K562 (cell line): ENCODE results near the gene WLS. TPM values are rescaled to one million over a fixed set of nuclear protein-coding genes. Genes with fewer than 3 reads are reported as not detected.

ENCODE experiments used
- ATAC-seq: fragments of 200-7000 bp; cut with Tn5 transposase; 3 replicates; pipeline ENCODE4 v1.9.1; 2020; ENCODE audit warnings: moderate library complexity
- BruUV-seq: library from RNA; stranded (reverse); fragments of 400-500 nt; replicated peaks from 2 replicates; lab custom pipeline; 2021; lab: Mats Ljungman, UMichigan
- CTCF ChIA-PET: fragments of 300-600 bp; formaldehyde crosslinking; extraction: SDS; loops from one replicate; lab custom pipeline; 2021; ENCODE audit warnings: low intra/inter-chr PET ratio; lab: Yijun Ruan, JAX
- POLR2A ChIA-PET: fragments of 300-600, 350-650 bp; sonication (Branson Sonifier 250); formaldehyde crosslinking; extraction: SDS; loops from one replicate; lab custom pipeline; 2021; ENCODE audit warnings: antibody characterized with exemption, inconsistent platforms; lab: Yijun Ruan, JAX
- DNase-seq, 4 experiments: peaks; one replicate each; pipeline versions ENCODE4 v3.0.0 to v3.0.0-alpha.2; 2011 to 2018; ENCODE audit warnings: low spot score in 3 of 4, mixed read lengths in 3 of 4; ENCODE audit errors: extremely low read depth in 1 of 4
- FAIRE-seq: peaks from 2 replicates; lab custom pipeline; 2011; peaks lifted over from hg19 to GRCh38; lab: Jason Lieb, UNC
- H2AFZ ChIP-seq: 2 replicates; pipeline ENCODE4 v1.6.0; 2011; ENCODE audit warnings: low read depth, low read length, control low read depth, inconsistent platforms
- H3K27ac ChIP-seq: fragments of 200-600 bp; 3 replicates; pipeline ENCODE4 v1.8.0; 2011; ENCODE audit warnings: low read depth, mild to moderate bottlenecking, control low read depth, inconsistent platforms, low read length, moderate library complexity, mixed read lengths; ENCODE audit errors: extremely low read depth
- H3K27me3 ChIP-seq, 2 experiments: fragments of 300-600 bp in 1 of 2; 2 replicates in 1 of 2; 3 replicates in 1 of 2; pipeline versions ENCODE4 v1.6.0 to v1.8.0; 2011; ENCODE audit warnings: inconsistent platforms in 2 of 2, low read length in 2 of 2, mild to moderate bottlenecking in 1 of 2, mixed read lengths in 1 of 2, moderate library complexity in 1 of 2; ENCODE audit not compliant: control insufficient read depth in 2 of 2, insufficient read depth in 2 of 2
- H3K36me3 ChIP-seq: fragments of 300-600 bp; 3 replicates; pipeline ENCODE4 v1.8.0; 2011; ENCODE audit warnings: mild to moderate bottlenecking, low read length, inconsistent platforms; ENCODE audit not compliant: control insufficient read depth, insufficient read depth
- H3K4me1 ChIP-seq, 2 experiments: fragments of 200-600 bp in 1 of 2; replicated peaks in 1 of 2; 2 replicates in 1 of 2; 3 replicates in 1 of 2; pipeline versions ENCODE4 v1.5.1 to v1.8.0; 2011; ENCODE audit warnings: inconsistent platforms in 2 of 2, low read length in 2 of 2, mild to moderate bottlenecking in 1 of 2, mixed read lengths in 1 of 2, moderate library complexity in 1 of 2; ENCODE audit not compliant: control insufficient read depth in 2 of 2, insufficient read depth in 2 of 2
- H3K4me2 ChIP-seq: 2 replicates; pipeline ENCODE4 v1.6.1; 2011; ENCODE audit warnings: low read length, control low read depth, inconsistent platforms, mixed read lengths; ENCODE audit not compliant: insufficient read depth
- H3K4me3 ChIP-seq: fragments of 200-600 bp; sonication (generic), shearing (Covaris generic); 2 replicates; pipeline ENCODE4 v1.5.1; 2016; ENCODE audit warnings: control low read depth, inconsistent platforms
- H3K79me2 ChIP-seq: fragments of 200-600 bp; 3 replicates; pipeline ENCODE4 v1.8.0; 2011; ENCODE audit warnings: low read length, inconsistent platforms; ENCODE audit not compliant: control insufficient read depth, insufficient read depth
- H3K9ac ChIP-seq, 2 experiments: 2 replicates each; pipeline versions ENCODE4 v1.6.0 to v1.6.1; 2011; ENCODE audit warnings: low read depth in 2 of 2, low read length in 2 of 2, control low read depth in 1 of 2, inconsistent platforms in 1 of 2, mild to moderate bottlenecking in 1 of 2, mixed read lengths in 1 of 2; ENCODE audit not compliant: insufficient read depth in 1 of 2
- H3K9me1 ChIP-seq: one replicate; pipeline ENCODE4 v1.6.0; 2011; ENCODE audit warnings: inconsistent platforms, mild to moderate bottlenecking, low read length, moderate library complexity; ENCODE audit not compliant: control insufficient read depth, insufficient read depth
- H3K9me3 ChIP-seq: replicated peaks from 2 replicates; pipeline ENCODE4 v1.5.1; 2011; ENCODE audit warnings: low read depth, low read length, inconsistent platforms; ENCODE audit not compliant: control insufficient read depth, insufficient read depth
- H4K20me1 ChIP-seq: replicated peaks from 2 replicates; pipeline ENCODE4 v1.6.1; 2011; ENCODE audit warnings: low read length, inconsistent platforms, mixed read lengths; ENCODE audit not compliant: control insufficient read depth, insufficient read depth
- BHLHE40 ChIP-seq: IDR thresholded peaks from 2 replicates; pipeline ENCODE4 v1.6.1; 2011; ENCODE audit warnings: low read length, improper control_type of control experiment
- E2F4 ChIP-seq: sonication (generic); formaldehyde crosslinking; IDR thresholded peaks from 2 replicates; pipeline ENCODE4 v1.8.0; 2022; ENCODE audit warnings: mild to moderate bottlenecking, low read depth, missing genetic modification reagents
- FOXA3 ChIP-seq, 2 experiments: fragments of 450-650 bp in 1 of 2; sonication (generic) in 1 of 2; formaldehyde crosslinking; IDR thresholded peaks in 1 of 2; conservative IDR thresholded peaks in 1 of 2; 2 replicates each; pipeline versions ENCODE4 v1.4.0 to v1.8.0; 2020 to 2022; ENCODE audit warnings: mild to moderate bottlenecking in 2 of 2, missing genetic modification reagents in 1 of 2
- LARP7 ChIP-seq: fragments of 450-650 bp; IDR thresholded peaks from 2 replicates; pipeline ENCODE4 v1.6.1; 2016
- PRMT5 ChIP-seq: sonication (generic); formaldehyde crosslinking; IDR thresholded peaks from 2 replicates; pipeline ENCODE4 v1.5.0; 2020; ENCODE audit warnings: missing genetic modification reagents
- PURB ChIP-seq: sonication (generic); formaldehyde crosslinking; IDR thresholded peaks from 2 replicates; pipeline ENCODE4 v1.9.0; 2021; ENCODE audit warnings: low read depth, mild to moderate bottlenecking, missing genetic modification reagents
- TOE1 ChIP-seq, 2 experiments: fragments of 450-650 bp in 1 of 2; sonication (generic) in 1 of 2; formaldehyde crosslinking in 1 of 2; IDR thresholded peaks; 2 replicates each; pipeline versions ENCODE4 v1.7.1 to v1.8.0; 2016 to 2022; ENCODE audit warnings: borderline replicate concordance in 2 of 2, mild to moderate bottlenecking in 2 of 2, antibody characterized with exemption in 1 of 2, inconsistent platforms in 1 of 2, low read depth in 1 of 2, missing genetic modification reagents in 1 of 2, moderate library complexity in 1 of 2
- ZNF41 ChIP-seq: fragments of 250-450 bp; sonication (Bioruptor Pico); conservative IDR thresholded peaks from 2 replicates; pipeline ENCODE4 v1.4.0; 2020; ENCODE audit warnings: mild to moderate bottlenecking
- in situ Hi-C: fragments of 300-500 bp; cut with MboI; formaldehyde crosslinking; loops from 4 replicates; pipeline ENCODE4 v1.15.0; 2018; ENCODE audit warnings: inconsistent platforms, mixed read lengths
- intact Hi-C: fragments of 100-400 bp; cut with micrococcal nuclease; formaldehyde crosslinking; loops from 2 replicates; pipeline ENCODE4 v1.14.2; 2022
- polyA plus RNA-seq, 8 experiments: library from polyadenylated mRNA; depleted of rRNA in 4 of 8; stranded (reverse) in 5 of 8; unstranded in 3 of 8; fragments of >200 nt; fragmentation: Nextera tagmentation in 2 of 8; fragmentation: Illumina TruSeq in 1 of 8; extraction: Ambion mirVana in 2 of 8; extraction: Trizol in 1 of 8; gene quantifications; 2 replicates each; pipeline versions ENCODE4 v1.2.1 to v1.2.3, GENCODE V29; 2011 to 2014; ENCODE audit warnings: inconsistent platforms in 1 of 8, missing spikeins in 1 of 8
- total RNA-seq, 7 experiments: library from RNA; depleted of rRNA in 6 of 7; stranded (reverse); fragments of >200 nt in 6 of 7; fragmentation: Illumina TruSeq in 2 of 7; extraction: Trizol in 2 of 7; gene quantifications; 2 replicates each; pipeline versions ENCODE4 v1.2.1 to v1.2.3, GENCODE V29; 2011 to 2021; ENCODE audit warnings: low replicate concordance in 1 of 7
- TF ChIP-seq, protein P1 (sequence below): fragments of 250-450 bp; sonication (Bioruptor Pico); IDR thresholded peaks from 2 replicates; pipeline ENCODE4 v1.8.0; 2021; ENCODE audit warnings: borderline replicate concordance, mild to moderate bottlenecking, moderate library complexity; ENCODE audit not compliant: poor library complexity, severe bottlenecking
- TF ChIP-seq, protein P2 (sequence below): sonication (generic); formaldehyde crosslinking; IDR thresholded peaks from 2 replicates; pipeline ENCODE4 v1.8.0; 2022; ENCODE audit warnings: mild to moderate bottlenecking, missing genetic modification reagents

Gene WLS
- total and polyA plus RNA-seq, 9 of the 15 experiments (the other 6 are each of a cell fraction or from before 2014, with no cell fraction given) = 0.47 TPM; not detected in 8

GRCh38 chr1:68271596-68271995 lies 39.3 kb upstream of the WLS start (continued):
- TF ChIP-seq, protein P1, sequence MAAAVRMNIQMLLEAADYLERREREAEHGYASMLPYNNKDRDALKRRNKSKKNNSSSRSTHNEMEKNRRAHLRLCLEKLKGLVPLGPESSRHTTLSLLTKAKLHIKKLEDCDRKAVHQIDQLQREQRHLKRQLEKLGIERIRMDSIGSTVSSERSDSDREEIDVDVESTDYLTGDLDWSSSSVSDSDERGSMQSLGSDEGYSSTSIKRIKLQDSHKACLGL (CRISPR knock-in tag) = no peak

DNA sequence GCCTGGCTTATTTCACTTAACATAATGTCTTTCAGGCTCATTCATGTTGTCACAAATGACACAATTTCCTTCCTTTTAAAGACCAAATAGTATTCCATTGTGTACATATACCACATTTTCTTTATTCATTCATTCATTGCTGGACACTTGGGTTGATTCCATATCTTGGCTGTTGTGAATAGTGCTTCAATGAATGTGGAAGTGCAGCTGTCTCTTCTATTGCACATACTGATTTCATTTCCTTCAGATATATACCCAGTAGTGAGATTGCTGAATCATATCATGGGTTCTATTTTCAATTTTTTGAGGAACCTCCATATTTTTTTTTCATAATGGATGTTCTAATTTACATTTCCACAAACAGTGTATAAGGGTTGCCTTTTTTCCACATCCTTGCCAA lies 38.6 kb upstream of the WLS start:
- no peak overlapping the region for H3K27ac ChIP-seq
- H3K9me1 ChIP-seq = no peaks in the 10 kb centered on the region
- H3K79me2 ChIP-seq = no peaks in the 10 kb centered on the region
- no peak overlapping the region for H3K9ac ChIP-seq
- no peaks in the 10 kb centered on the region for H3K27me3 ChIP-seq
- ChIA-PET POLR2A (no interaction called here), CTCF (no interaction called here)
- ATAC-seq (no peak), DNase-seq (no peak), FAIRE-seq (no peak)
- H2AFZ ChIP-seq = no peak overlapping the region
- H3K36me3 ChIP-seq = no peaks in the 10 kb centered on the region
- intact Hi-C loops = no loop called here
- no peak overlapping the region for H3K4me3 ChIP-seq
- in situ Hi-C loops = no loop called here
- no TSS peak for BruUV-seq
- H3K9me3 ChIP-seq = no peaks in the 10 kb centered on the region
- H3K4me1 ChIP-seq = no peaks in the 10 kb centered on the region
- no peaks in the 10 kb centered on the region for H4K20me1 ChIP-seq
- H3K4me2 ChIP-seq = no peak overlapping the region
- TF ChIP-seq TOE1 (IDR thresholded peaks at IDR 0.05; ENCODE audit: borderline replicate concordance) (no peak), TOE1 (CRISPR knock-in tag; IDR thresholded peaks at IDR 0.05; ENCODE audit: borderline replicate concordance, low read depth) (no peak), PURB (CRISPR knock-in tag) (no peak), E2F4 (CRISPR knock-in tag) (no peak), BHLHE40 (no peak), PRMT5 (CRISPR knock-in tag) (no peak), LARP7 (no peak), ZNF41 (CRISPR knock-in tag) (no peak), FOXA3 (CRISPR knock-in tag; conservative IDR thresholded peaks at IDR 0.05 in 1 of 2, IDR thresholded peaks at IDR 0.05 in 1 of 2) (no peak)
- TF ChIP-seq, protein P2, sequence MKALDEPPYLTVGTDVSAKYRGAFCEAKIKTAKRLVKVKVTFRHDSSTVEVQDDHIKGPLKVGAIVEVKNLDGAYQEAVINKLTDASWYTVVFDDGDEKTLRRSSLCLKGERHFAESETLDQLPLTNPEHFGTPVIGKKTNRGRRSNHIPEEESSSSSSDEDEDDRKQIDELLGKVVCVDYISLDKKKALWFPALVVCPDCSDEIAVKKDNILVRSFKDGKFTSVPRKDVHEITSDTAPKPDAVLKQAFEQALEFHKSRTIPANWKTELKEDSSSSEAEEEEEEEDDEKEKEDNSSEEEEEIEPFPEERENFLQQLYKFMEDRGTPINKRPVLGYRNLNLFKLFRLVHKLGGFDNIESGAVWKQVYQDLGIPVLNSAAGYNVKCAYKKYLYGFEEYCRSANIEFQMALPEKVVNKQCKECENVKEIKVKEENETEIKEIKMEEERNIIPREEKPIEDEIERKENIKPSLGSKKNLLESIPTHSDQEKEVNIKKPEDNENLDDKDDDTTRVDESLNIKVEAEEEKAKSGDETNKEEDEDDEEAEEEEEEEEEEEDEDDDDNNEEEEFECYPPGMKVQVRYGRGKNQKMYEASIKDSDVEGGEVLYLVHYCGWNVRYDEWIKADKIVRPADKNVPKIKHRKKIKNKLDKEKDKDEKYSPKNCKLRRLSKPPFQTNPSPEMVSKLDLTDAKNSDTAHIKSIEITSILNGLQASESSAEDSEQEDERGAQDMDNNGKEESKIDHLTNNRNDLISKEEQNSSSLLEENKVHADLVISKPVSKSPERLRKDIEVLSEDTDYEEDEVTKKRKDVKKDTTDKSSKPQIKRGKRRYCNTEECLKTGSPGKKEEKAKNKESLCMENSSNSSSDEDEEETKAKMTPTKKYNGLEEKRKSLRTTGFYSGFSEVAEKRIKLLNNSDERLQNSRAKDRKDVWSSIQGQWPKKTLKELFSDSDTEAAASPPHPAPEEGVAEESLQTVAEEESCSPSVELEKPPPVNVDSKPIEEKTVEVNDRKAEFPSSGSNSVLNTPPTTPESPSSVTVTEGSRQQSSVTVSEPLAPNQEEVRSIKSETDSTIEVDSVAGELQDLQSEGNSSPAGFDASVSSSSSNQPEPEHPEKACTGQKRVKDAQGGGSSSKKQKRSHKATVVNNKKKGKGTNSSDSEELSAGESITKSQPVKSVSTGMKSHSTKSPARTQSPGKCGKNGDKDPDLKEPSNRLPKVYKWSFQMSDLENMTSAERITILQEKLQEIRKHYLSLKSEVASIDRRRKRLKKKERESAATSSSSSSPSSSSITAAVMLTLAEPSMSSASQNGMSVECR = no peak
